HG02938 (cell line): ENCODE measurements around the gene TXNDC15.

Source experiments
- ATAC-seq: cut with Tn5 transposase; IDR thresholded peaks from one replicate; pipeline ENCODE4 v1.9.1; 2021; ENCODE audit warnings: mild to moderate bottlenecking, moderate library complexity; ENCODE audit not compliant: unreplicated experiment

Gene TXNDC15

DNA sequence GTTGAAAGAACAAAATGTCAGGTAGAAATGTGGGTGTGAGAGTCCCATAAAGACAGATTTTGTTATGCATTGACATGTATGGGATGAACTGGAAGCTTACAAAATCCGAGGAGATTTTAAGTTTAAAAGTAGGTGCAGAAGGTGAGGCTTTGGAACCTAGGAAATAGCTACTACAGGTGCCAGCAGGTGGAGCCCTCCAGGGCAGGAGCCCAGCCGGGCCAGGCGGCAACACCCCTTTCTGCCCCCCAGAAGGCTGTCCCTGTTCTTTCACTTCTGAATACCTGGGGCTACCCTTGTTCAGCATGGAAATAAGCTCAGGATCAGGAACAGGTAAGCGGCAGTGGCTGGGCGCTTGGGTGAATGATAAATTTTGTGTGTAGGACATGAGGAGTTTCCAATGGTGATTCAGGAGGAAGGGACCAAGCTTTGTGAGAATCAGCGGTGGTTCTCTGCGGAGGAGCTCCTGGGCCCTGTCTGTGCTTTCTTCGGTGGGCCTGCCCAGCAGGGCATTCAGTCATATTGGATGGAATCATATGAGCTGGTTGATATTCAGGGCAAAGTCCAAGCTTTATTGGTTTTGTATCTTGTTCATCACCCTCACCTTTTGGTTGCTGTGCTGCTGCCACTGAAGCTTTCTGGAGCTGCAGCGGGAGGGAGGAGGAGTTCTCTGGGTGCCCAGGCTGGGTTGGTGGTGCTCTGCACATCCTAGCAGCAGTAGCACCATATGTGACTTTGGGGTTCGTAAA, 43.1 kb downstream of the TXNDC15 start:
- no peak for ATAC-seq

DNA sequence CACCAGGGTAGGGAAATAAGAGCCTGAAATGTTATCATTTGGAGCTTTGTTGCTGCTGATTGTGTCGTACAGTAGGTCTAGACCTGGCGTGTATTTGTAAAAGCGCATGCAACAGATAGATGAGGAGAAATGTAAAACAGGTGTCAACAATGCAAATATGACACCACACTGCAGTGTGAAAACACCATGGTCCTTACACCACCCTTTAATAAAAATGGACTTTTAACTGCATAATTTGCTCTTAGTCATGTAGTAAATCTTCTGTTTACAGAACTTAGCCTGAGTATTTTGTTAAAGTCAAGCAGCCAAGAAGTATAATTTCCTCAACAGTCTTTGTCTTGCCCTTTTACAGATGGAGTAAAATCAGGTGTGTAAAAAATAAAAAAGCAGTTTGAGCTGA, 44.7 kb downstream of the TXNDC15 start:
- no peak for ATAC-seq

DNA sequence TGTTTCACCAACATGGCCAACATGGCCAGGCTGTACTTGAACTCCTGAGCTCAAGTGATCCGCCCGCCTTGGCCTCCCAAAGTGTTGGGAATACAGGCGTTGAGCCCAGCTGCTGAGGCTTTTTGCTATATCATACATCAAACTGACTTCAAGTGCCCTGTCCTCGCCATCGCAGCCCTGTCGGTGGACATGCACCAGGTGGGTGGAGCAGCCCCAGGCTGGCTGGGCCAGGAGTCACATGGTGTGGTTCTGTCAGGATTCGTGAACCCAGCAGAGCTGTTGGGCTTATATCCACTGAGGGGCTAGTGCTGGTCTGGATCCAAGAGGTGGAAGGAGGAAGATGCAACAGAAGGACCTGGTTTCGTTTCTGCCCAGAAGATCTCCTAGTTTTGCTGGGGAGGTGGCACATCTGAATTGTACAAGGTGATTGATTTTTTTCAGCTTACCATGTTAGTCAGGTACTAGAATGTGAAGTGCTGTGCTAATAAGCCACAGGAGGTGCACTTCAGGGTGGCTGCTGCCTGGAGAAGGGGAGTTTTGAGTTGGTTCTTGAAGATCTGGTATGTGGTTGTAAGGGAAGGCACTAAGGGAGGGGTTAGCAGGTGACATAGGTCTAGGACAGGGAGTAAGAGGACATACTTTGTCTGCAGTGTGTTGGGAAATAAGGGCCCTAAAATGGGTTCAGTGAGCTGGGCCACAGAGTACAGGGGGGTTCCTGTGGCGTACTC, 46.8 kb downstream of the TXNDC15 start:
- ATAC-seq = no peak

DNA sequence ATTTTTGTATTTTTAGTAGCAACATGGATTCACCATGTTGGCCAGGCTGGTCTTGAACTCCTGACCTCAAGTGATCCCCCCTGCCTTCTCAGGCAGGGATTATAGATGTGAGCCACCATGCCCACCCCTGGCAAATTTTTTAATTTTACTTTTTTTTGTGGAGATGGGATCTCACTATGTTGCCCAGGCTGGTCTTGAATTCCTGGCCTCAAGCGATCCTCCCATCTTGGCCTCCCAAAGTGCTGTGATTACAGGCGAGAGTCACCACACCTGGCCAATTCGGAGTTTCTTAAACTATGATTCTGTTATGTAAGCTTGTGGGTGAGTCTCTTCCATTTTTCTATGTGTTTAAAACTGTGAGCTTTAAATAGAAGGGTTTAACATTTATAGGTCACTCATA, 58.3 kb downstream of the TXNDC15 start:
- ATAC-seq = no peak

DNA sequence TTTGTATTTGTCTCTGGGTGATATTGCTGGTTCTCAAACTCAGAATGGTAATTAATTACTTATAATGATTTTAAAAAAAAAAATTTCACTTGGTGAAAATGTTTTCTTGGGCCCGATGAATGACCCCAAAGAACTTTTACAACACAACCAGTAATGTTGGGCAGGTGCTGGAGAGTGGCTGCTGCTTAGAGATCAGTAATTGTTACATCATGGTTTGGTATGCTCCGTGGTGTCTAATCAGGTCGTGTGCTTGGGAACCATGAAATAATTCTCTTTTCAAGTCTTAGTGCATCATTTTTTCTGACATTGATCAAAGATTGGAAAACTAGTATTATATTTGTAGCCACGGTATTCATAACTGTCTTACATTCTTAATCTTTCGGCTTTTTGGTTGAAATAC, 60.0 kb downstream of the TXNDC15 start:
- no peak for ATAC-seq

DNA sequence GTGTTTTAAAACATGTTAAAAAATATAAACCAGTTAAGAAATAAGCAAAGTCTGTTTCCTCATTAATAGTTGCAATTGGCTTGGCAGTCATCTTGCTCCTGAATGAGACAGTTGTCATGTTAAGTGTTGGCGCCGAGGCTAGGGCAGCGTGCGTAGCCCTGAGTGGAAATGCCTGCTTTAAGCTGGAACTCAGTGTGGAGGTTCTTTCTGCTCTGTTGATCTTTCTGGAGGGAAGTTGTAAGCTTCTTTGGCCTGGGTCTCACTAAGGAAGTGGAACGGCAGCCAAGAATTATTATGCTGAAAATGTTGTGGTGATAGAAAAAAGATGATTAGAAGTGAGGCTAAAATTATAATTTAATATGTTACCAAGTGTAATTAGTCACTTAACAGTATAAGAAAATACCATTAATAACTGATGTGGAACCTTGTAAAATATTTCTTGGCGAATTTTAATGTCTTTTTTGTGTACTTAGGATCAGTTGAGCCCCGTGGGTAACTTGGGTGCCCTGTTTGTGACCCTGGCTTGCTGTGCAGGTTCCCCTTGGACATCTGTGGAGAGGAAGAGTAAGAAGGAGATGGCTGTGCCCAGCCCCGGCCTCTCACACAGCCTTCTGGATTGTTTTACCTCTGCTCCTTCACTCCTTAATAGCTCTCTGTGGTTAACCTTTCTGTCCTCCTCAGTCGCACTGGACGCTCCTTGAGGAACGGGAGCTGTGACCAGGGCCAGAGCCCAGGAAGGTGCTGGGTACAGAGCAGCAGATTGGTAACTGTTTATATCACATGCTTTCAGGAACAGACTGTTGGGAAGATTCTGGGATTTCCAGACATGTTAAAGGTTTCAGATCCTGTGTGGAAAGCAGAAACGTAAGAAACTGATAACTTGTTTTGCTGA, 61.8 kb downstream of the TXNDC15 start:
- no peak for ATAC-seq

DNA sequence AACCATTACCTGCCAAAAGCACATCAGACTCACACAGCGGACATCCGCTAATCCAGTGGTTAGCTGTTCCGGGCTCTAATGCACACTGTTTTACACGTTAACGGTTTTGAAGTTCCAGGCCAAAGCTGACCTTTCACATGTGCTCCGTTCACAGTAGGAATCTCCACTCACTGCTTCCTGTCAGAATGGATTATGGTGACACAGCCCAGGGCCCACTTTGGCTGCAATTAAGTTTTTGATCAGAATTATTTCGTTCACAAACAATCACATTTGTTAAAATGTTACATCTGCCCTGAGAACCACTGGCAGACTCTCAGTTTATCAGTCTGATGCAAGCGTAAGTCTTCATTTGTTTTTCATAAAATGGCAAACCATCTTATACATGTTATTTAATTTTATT, 63.4 kb downstream of the TXNDC15 start:
- no peak for ATAC-seq

DNA sequence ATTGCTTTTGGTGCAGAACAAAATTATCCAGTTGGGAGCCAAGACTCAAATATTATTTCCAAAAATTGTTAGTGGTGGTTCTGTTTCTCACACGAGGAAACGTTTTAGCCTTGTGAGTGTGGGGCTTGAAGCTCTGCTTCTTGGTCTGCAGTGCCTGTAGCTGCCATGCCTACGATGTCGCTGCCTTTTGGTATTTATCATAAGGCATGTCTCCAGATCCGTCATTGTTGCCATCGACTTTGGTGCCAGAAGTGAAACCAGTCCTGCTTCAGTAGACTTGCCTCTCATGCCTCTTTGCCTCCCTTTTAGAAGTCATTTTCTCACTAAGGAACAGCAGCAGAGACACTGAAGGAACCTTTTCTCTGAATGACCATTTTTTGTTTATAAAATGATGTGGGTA, 63.9 kb downstream of the TXNDC15 start:
- no peak for ATAC-seq

DNA sequence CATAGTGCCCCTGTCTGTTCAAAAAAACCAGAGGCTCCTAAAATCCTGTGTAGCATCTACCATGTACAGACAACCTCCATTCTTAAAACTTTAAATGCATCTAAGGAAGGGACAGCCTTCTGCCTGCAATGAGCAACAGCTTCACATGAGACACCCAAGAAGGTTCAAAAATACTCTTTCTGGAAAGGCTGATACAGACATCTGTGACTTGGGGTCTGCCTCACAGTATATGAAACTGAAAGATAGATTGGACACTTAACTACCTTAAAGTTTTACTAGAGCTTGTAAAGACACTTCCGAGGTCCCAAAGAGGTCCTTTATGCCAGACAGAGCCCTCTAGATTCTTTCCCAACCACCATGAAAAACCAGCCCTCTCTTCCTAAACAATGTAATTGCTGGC, 65.3 kb downstream of the TXNDC15 start:
- ATAC-seq = no peak

DNA sequence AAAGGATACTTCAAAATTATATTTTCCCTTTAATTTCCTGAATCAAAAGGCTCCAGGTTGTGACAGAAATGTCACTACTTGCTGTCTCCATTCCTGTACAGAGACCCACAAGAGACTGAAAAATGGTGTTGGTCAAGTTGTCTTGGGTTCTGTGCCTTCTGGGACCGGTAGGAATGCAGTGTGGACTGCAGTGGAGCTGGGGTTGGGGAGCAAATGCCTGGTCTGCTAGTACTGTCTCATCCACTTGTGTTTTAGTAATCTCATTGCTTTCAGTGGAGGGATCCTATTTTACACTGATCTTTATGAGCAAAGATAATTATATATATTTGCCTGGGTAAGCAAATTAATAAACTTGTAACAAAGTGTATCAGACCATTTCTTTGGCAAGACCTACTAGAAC, 69.4 kb downstream of the TXNDC15 start:
- no peak for ATAC-seq

DNA sequence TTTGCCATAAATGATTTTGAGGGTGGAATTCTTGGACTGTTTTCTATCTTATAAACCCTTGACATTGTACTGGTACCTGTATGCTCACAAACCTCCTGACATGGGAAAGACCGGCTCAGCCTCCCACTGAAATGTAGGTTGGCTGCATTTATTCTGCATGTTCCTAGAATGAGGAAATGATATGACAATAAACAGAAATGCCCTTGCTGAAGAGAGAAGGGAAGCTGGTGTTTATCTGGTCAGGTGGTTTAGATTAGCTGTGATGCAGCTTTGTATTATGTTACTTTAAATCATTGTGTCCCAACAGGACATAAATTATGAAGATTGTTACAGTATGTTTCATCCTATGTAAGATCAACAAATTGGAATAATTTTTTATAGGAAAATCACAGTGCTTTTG, 70.5 kb downstream of the TXNDC15 start:
- ATAC-seq = no peak

DNA sequence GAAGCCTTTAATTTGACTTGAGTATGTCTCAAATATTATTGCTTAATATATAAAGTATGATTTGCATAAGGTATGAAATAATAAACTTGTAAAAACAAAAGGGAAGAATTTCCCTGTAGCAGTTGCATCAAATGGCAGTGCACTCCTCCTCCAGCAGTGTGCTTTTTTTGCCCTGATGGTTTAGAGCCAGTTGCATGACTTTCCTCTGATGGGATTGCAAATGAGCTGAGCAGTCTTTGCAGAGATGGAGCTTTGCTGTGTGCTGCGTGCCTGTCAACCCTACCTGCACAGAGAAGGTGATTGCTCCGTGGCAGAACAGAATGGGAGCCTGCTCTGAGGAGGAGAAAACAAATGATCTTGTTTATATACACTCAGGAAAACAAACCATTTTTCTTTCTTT, 70.9 kb downstream of the TXNDC15 start:
- no peak for ATAC-seq

DNA sequence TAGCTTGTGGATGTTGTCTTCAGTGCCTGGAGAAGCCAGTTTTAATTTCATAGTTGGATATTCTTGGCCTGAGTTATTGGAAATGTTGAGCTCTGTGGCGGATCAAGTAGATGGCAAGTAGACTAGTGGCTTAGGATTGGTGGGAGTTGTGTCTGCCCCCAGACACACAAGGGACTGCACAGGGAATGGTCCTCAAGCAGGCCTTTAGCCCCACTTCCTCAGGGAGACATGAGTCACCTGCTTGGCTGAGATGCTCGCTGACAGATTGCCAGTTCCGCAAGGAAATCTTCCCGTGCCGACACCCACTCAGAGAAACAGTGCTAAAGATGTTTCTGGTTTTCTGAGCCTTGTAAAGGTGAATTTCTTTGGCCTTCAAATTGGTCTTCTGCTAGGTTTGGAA, 74.7 kb downstream of the TXNDC15 start:
- ATAC-seq = no peak

DNA sequence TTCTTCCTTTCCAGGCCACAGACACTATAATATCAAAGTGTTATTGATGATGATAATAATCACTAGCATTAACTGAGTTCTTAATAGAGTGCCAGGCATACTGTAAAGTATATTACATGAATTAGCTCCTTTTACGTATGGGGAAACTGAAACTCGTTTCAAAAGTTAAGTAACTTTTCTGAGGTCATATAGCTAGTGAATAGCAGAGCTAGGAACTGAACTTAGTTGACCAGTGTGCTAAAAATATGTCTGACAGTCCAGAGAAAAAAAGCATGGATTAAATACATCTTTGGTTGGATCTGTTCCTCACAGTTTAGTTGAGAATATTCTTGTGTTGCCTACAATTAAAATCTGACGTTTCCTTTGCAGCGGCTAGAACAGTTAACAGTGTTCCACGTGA, 75.1 kb downstream of the TXNDC15 start:
- no peak for ATAC-seq
